ENCODE data around the gene ENOX1. TPM values are rescaled to one million over a fixed set of nuclear protein-coding genes. Genes with fewer than 3 reads are reported as not detected.

Gene ENOX1
- total RNA-seq, 1 donor: 2.2 TPM

- H3K4me3 ChIP-seq (ENCODE audit: low read depth, low read length): no peak overlapping the region
- TF ChIP-seq CTCF (IDR thresholded peaks at IDR 0.05; ENCODE audit: insufficient read depth, low read depth, low read length): no peak
- DNase-seq (ENCODE audit: low read depth): peak; percentile 78
These were observed 88.0 kb downstream of the ENOX1 start for GRCh38 chr13:43698758-43699157.

GRCh38 chr13:43698009-43698408, 88.8 kb downstream of the ENOX1 start:
- no peak for DNase-seq (ENCODE audit: low read depth)
- no peak overlapping the region for H3K4me3 ChIP-seq (ENCODE audit: low read depth, low read length)
- no peak for TF ChIP-seq CTCF (IDR thresholded peaks at IDR 0.05; ENCODE audit: insufficient read depth, low read depth, low read length)

- DNase-seq (ENCODE audit: low read depth): no peak
These were observed 89.4 kb downstream of the ENOX1 start for GRCh38 chr13:43697323-43697722.

GRCh38 chr13:43694146-43694664, 92.6 kb downstream of the ENOX1 start:
- no peak for DNase-seq (ENCODE audit: low read depth)
- H3K4me3 ChIP-seq (ENCODE audit: low read depth, low read length): no peak overlapping the region
- no peak for TF ChIP-seq CTCF (IDR thresholded peaks at IDR 0.05; ENCODE audit: insufficient read depth, low read depth, low read length)

More at GRCh38 chr13:43697323-43697722, 89.4 kb downstream of the ENOX1 start:
- TF ChIP-seq CTCF (IDR thresholded peaks at IDR 0.05; ENCODE audit: insufficient read depth, low read depth, low read length): no peak
- H3K4me3 ChIP-seq (ENCODE audit: low read depth, low read length): no peak overlapping the region

- no peak for TF ChIP-seq CTCF (IDR thresholded peaks at IDR 0.05; ENCODE audit: insufficient read depth, low read depth, low read length)
- DNase-seq (ENCODE audit: low read depth): no peak
These were observed 93.1 kb downstream of the ENOX1 start for GRCh38 chr13:43693639-43694038.

GRCh38 chr13:43688227-43688907, 98.4 kb downstream of the ENOX1 start:
- no peak for TF ChIP-seq CTCF (IDR thresholded peaks at IDR 0.05; ENCODE audit: insufficient read depth, low read depth, low read length)
- H3K4me3 ChIP-seq (ENCODE audit: low read depth, low read length): no peak overlapping the region
- DNase-seq (ENCODE audit: low read depth): no peak

More at GRCh38 chr13:43693639-43694038, 93.1 kb downstream of the ENOX1 start:
- H3K4me3 ChIP-seq (ENCODE audit: low read depth, low read length): no peak overlapping the region
